SH-SY5Y (cell line): ENCODE measurements around the gene GRAMD1B.

ENCODE experiments used
- GATA2 ChIP-seq: IDR thresholded peaks from 2 replicates; pipeline ENCODE4 v1.6.1; 2011; ENCODE audit warnings: mild to moderate bottlenecking, low read depth, low read length
- GATA3 ChIP-seq: IDR thresholded peaks from 2 replicates; pipeline ENCODE4 v1.6.1; 2011; ENCODE audit warnings: low read depth, mild to moderate bottlenecking, low read length, moderate library complexity

DNA sequence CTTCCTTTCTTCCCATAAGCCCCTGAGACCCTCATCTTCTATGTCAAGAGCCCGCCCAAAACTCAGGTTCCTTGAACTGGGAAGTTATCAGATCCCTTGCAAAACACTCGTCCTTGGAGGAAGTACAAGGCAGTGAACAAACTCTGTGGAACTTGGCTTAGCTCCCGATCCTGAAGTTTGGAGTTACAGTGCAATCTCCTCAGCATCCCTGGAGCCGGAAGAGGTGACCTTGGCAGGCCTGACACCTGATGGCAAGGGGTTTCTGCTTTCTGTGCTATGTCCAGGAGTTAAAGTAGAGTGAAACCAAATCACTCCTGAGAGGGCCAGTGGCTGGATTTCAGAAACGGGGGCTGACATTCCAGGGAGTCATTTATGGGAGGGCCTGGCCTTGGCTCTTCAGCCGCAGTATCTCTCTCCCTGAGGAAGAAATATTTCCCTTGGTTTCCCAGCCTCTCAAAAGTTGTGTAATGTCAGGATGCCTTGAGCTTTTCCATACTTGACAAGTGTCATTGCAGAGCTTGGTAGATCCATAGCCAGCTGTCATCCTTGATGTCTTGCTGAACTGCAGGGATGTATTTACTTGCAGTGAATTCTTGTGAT, 1.9 kb upstream of the GRAMD1B start:
- TF ChIP-seq GATA2: no peak
- TF ChIP-seq GATA3: no peak
